Activated T-cell treated with anti-CD3 and anti-CD28 coated beads, Interleukin-2, amount 50 U/mL, for 72 hours (primary cell): ENCODE results near the gene SPATA21. TPM values are rescaled to one million over a fixed set of nuclear protein-coding genes. Genes with fewer than 3 reads are reported as not detected.

Source experiments
- ATAC-seq, 2 donors: fragments of 150-1000 bp; cut with Tn5 transposase; replicated peaks in 1 of 2; 2 replicates each; pipeline ENCODE4 v1.10.0; 2021; ENCODE audit warnings: moderate library complexity in 2 of 2, mild to moderate bottlenecking in 1 of 2
- DNase-seq, 2 donors: peaks; one replicate each; pipeline ENCODE4 v3.0.0; 2021 to 2022; ENCODE audit warnings: mixed read lengths in 1 of 2
- H3K27ac Mint-ChIP-seq: one replicate; pipeline ENCODE4 v1.8.0; 2022; ENCODE audit warnings: mild to moderate bottlenecking, moderate library complexity, mixed read lengths
- H3K27me3 Mint-ChIP-seq: one replicate; pipeline ENCODE4 v1.8.0; 2022; ENCODE audit warnings: low read depth, mixed read lengths
- H3K36me3 Mint-ChIP-seq, 2 donors: one replicate each; pipeline ENCODE4 v1.8.0; 2022; ENCODE audit warnings: mixed read lengths in 2 of 2, mild to moderate bottlenecking in 1 of 2; ENCODE audit not compliant: insufficient read depth in 2 of 2
- H3K4me1 Mint-ChIP-seq: one replicate; pipeline ENCODE4 v1.8.0; 2022; ENCODE audit warnings: low read depth, mixed read lengths
- H3K4me3 Mint-ChIP-seq, 2 donors: one replicate each; pipeline ENCODE4 v1.8.0; 2022; ENCODE audit warnings: mild to moderate bottlenecking in 2 of 2, mixed read lengths in 2 of 2, moderate library complexity in 2 of 2
- H3K9me3 Mint-ChIP-seq, 2 donors: one replicate each; pipeline ENCODE4 v1.8.0; 2022; ENCODE audit warnings: mixed read lengths in 2 of 2
- total RNA-seq, 2 donors: library from RNA; stranded (reverse); gene quantifications; one replicate each; pipeline ENCODE4 v1.2.3, GENCODE V29; 2022

Gene SPATA21
- total RNA-seq, 2 donors from 2014 or later = not detected

DNA sequence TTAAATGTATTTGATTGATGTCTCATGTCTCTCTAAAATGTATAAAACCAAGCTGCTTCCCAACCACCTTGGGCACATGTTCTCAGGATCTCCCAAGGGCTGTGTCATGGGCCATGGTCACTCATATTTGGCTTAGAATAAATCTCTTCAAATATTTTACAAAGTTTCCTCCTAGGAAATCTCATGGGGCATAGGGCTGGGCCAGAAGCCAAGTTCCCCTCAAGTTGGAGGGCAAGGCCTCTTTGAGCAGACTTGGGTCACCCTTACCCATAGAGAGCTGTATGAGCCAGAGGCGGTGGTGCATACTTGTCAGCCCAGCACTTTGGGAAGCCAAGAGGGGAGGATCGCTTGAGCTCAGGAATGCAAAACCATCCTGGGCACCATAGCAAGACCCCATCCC lies 82.6 kb downstream of the SPATA21 start:
- Mint-ChIP-seq H3K36me3 (peaks cover 0 to 4% of the 10 kb centered on the region in 2 donors), H3K4me3 (no peak overlapping the region), H3K27ac (no peak overlapping the region), H3K4me1 (peaks cover 26% of the 10 kb centered on the region), H3K9me3 (no peaks in the 10 kb centered on the region), H3K27me3 (no peaks in the 10 kb centered on the region)
- no peak for ATAC-seq
- DNase-seq = no peak

DNA sequence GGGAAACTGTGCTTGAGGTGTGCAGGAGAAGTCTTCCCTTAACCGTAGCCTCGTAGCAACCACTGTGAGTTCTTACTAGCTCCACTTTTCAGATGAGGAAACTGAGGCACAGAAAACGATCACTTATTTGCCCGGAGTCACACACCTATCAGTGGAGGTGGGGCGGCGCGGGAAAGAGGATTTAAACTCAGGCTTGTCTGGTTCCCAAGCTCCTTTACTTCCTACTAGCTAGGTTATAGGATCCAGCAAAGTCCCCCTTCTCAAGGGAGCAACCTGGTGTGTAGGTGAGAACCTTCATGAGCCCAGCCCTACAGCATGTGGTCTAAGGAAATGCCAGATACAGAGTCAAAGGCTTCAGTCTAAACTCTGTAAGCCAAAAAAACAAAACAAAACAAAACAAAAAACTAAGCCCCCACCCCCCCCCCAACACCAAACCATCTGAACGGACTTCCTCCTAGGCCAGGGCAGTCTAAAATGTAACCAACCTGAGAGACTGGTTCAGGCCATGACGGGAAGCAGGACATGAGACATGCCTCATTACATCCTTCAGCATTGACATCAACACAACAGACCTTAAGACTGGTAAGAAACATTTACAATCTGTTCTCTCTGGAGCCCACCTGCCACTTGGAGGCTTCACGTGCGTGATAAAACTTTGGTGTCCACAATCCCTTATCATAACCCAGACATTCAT lies 84.2 kb downstream of the SPATA21 start:
- Mint-ChIP-seq H3K4me3 (peak overlapping the region; percentile 93 to 99), H3K36me3 (peaks cover 0 to 4% of the 10 kb centered on the region in 2 donors), H3K9me3 (no peaks in the 10 kb centered on the region), H3K27ac (peak overlapping the region; percentile 59), H3K27me3 (no peaks in the 10 kb centered on the region), H3K4me1 (peaks cover 38% of the 10 kb centered on the region)
- ATAC-seq (no peak), DNase-seq (no peak)

DNA sequence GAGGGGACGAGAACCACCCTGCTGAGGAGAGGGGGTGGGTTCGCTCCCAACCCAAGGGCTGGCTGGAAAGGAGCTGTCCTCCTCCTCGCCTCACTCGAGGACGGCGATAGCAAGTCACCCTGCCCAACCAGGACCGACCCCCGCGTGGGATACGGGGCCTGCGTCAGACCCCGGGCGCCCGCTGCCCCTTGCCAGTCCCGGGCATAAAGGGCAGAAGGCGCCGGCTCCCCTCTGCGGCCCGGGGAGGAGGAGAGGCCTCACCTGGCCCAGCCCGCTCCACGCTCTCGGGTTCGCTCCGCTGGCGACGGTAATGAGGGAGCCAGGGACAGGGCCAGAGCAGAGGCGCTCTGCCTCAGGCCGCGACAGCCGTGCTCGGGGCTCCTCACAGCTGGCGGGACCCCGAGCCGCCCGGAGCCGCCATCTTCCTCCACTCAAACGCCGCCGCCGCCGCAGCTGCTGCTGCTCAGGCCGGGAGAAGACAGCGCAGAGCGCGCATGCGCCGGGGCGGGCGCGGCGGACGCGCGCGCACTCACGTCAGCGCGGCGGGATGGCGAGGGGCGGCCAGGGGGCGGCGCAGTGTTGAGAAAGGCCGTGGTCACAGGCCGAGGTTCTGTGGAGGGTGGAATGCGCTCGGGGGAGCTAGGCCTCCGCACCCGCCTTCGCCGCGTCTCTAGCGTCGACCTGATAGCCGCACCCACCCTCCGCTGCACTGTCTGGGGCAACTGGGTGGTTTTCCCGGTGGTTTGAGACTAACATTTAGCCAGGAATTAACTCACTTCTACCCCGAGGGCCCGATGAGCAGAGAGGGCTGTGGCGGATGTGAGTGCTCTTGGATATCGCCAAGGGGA lies 85.0 kb downstream of the SPATA21 start, which contains the start of gene FBXO42:
Gene FBXO42, minus strand, starts transcription at position 487 of the 848 bp plus-strand sequence. CDS start 37,062 bp downstream, outside the sequence.
- DNase-seq (peak; percentile 94 to 96), ATAC-seq (peak; percentile 96)
- Mint-ChIP-seq H3K27ac (peak within 1 kb of the TSS; percentile 94), H3K4me1 (peaks cover 46% of the 10 kb centered on the region), H3K27me3 (no peaks in the 10 kb centered on the region), H3K36me3 (peaks cover 0 to 4% of the 10 kb centered on the region in 2 donors), H3K4me3 (peak within 1 kb of the TSS; percentile 93 to 99), H3K9me3 (no peaks in the 10 kb centered on the region)

DNA sequence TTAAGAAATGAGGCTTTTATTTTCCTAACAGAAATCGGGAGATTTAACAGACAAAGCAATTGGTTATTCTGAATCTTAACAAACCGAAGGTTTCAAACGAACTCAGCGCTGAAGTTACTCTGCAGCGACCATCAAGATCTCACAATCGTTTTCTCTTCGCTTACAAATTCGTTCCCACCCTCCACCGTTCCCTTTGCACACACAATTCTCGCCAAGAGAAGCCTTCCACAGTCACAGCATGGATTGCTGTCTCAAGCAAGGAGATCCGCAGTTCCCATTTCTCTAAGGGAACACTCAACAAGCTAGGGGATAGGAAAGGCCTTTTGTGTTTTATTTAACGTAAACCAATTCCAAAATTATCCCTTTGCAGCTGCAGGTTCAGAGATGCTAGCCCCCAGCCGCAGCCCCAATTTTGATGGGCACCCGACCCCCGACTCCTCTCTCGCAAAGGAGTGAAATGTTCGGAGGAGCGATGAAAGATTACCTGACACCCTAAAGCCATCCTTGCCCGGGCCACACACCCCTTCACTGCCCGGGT lies 85.7 kb downstream of the SPATA21 start:
- ATAC-seq (no peak), DNase-seq (peak in 1 of 2 donors; percentile 10)
- Mint-ChIP-seq H3K4me1 (peaks cover 47% of the 10 kb centered on the region), H3K4me3 (peak overlapping the region; percentile 93 to 99), H3K36me3 (peaks cover 0 to 4% of the 10 kb centered on the region in 2 donors), H3K27me3 (no peaks in the 10 kb centered on the region), H3K27ac (peak overlapping the region; percentile 94), H3K9me3 (no peaks in the 10 kb centered on the region)

DNA sequence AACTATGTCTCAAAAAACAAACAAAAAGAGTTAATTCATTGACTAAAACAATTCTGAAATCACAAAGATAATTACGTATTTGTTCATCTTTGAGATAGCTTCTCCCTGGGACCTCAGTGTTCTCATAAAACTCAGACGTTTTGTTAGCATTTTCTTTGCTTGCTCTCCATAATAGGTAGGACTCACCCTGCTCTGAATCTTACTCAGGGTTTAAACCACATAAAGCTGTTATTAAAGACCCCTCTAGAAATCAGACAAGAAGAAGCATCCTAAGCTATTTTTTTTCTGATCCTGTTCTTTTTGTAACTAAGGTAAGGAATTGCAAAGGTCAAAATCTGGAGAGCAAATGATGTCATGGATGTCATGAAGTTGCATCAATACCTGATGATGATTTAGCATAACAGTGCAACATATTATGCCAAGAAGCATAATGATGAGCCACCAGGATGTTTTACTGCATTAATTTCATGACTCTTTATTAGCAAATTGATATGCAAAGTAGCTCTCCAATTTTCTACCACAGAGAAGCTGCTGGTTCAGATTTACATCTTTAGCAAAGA lies 87.3 kb downstream of the SPATA21 start:
- no peaks in the 10 kb centered on the region for H3K27me3 Mint-ChIP-seq
- H3K36me3 Mint-ChIP-seq = peaks cover 0 to 4% of the 10 kb centered on the region in 2 donors
- H3K9me3 Mint-ChIP-seq = no peaks in the 10 kb centered on the region
- no peak for ATAC-seq
- H3K27ac Mint-ChIP-seq = peak overlapping the region; percentile 72
- H3K4me3 Mint-ChIP-seq = peak overlapping the region; percentile 70 to 93
- no peak for DNase-seq
- peaks cover 47% of the 10 kb centered on the region for H3K4me1 Mint-ChIP-seq

Other genes with a start within 250 kb of the SPATA21 start
- gene ARHGEF19, start 224.8 kb downstream of the SPATA21 start, total RNA-seq = 1 to 10 TPM; 7.0 to 9.9 TPM
- 1 to 10 TPM; 3.0 to 7.8 TPM for gene CPLANE2, start 200.2 kb downstream of the SPATA21 start, total RNA-seq
- gene FBXO42, start 84.9 kb downstream of the SPATA21 start, total RNA-seq = 10 to 100 TPM; 18.2 to 23.7 TPM
- 100 to 1,000 TPM; 145 to 151 TPM for gene SZRD1, start 70.2 kb downstream of the SPATA21 start, total RNA-seq
- 10 to 100 TPM; 80.4 to 84.5 TPM for gene NECAP2, start 3.3 kb upstream of the SPATA21 start, total RNA-seq
- gene RNU1-1, start 76.9 kb upstream of the SPATA21 start, total RNA-seq = 1,000 to 10,000 TPM; 1,100 to 1,278 TPM
- 10 to 100 TPM; 14.7 to 17.6 TPM for gene NBPF1, start 176.1 kb upstream of the SPATA21 start, total RNA-seq
- 1,000 to 10,000 TPM; 1,100 to 1,278 TPM for gene RNU1-3, start 229.5 kb upstream of the SPATA21 start, total RNA-seq